ENCODE data around the gene MSRB3.

GRCh38 chr12:65323070-65323469 lies 44.6 kb downstream of the MSRB3 start:
- TF ChIP-seq POLR2A (IDR thresholded peaks at IDR 0.05) (no peak), CTCF (IDR thresholded peaks at IDR 0.05) (no peak)

All from esophagus squamous epithelium (tissue), 4 donors.